Transverse colon (tissue), 4 donors: ENCODE results near the gene DPYD.

ENCODE experiments used
- POLR2A ChIP-seq: fragments of 450-650 bp; IDR thresholded peaks from one replicate; pipeline ENCODE4 v1.6.1; 2016; ENCODE audit warnings: antibody characterized with exemption, mild to moderate bottlenecking, moderate library complexity
- POLR2AphosphoS5 ChIP-seq, 3 donors: sonication (generic); formaldehyde crosslinking; IDR thresholded peaks; one replicate each; pipeline ENCODE4 v1.6.1; 2016; ENCODE audit warnings: antibody characterized with exemption in 3 of 3
- TF ChIP-seq, protein P1 (sequence below), 5 experiments: fragments of 200-600 bp in 3 of 5; fragments of 450-650 bp in 2 of 5; sonication (generic) in 3 of 5; IDR thresholded peaks; 1 replicate in 2 of 5; 2 replicates in 3 of 5; pipeline ENCODE4 v1.5.1; 2016 to 2017; ENCODE audit warnings: antibody characterized with exemption in 5 of 5, inconsistent platforms in 3 of 5, mild to moderate bottlenecking in 2 of 5, moderate library complexity in 1 of 5

DNA sequence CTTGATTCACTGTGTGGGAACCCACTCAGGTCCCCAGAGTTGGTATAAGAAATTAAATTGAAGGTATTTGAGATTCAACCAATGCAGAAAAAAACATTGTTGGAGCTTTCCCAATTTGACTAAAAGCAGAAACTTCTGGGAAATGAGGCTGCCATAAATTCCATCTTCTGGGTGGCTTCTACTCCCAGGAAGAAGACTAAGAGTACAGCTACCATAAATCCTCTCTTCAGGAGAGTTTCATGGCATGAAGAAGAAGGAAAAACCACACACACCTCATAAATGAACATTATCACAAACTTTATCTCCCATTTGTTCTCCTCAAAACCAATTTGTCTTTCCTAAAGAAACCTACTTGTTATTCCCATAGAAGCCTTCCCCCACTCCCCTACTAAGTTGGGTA lies 283.9 kb downstream of the DPYD start:
- TF ChIP-seq, protein P1, sequence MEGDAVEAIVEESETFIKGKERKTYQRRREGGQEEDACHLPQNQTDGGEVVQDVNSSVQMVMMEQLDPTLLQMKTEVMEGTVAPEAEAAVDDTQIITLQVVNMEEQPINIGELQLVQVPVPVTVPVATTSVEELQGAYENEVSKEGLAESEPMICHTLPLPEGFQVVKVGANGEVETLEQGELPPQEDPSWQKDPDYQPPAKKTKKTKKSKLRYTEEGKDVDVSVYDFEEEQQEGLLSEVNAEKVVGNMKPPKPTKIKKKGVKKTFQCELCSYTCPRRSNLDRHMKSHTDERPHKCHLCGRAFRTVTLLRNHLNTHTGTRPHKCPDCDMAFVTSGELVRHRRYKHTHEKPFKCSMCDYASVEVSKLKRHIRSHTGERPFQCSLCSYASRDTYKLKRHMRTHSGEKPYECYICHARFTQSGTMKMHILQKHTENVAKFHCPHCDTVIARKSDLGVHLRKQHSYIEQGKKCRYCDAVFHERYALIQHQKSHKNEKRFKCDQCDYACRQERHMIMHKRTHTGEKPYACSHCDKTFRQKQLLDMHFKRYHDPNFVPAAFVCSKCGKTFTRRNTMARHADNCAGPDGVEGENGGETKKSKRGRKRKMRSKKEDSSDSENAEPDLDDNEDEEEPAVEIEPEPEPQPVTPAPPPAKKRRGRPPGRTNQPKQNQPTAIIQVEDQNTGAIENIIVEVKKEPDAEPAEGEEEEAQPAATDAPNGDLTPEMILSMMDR (IDR thresholded peaks at IDR 0.05): no peak
- TF ChIP-seq POLR2AphosphoS5 (IDR thresholded peaks at IDR 0.05): no peak
- TF ChIP-seq POLR2A: no peak
